H9 (cell line): ENCODE measurements around the gene JAG1. TPM values are rescaled to one million over a fixed set of nuclear protein-coding genes. Genes with fewer than 3 reads are reported as not detected.

Experiments
- DNase-seq: peaks from one replicate; pipeline ENCODE4 v3.0.0-alpha.2; 2017
- H2AFZ ChIP-seq: one replicate; pipeline ENCODE4 v1.6.1; 2013; ENCODE audit warnings: mild to moderate bottlenecking, low read length, control low read depth, moderate library complexity
- H2AK5ac ChIP-seq: 2 replicates; pipeline ENCODE4 v1.6.1; 2013; ENCODE audit warnings: low read length, control low read depth, mixed read lengths; ENCODE audit not compliant: insufficient read length
- H2BK120ac ChIP-seq: one replicate; pipeline ENCODE4 v1.6.1; 2013; ENCODE audit warnings: low read depth, mild to moderate bottlenecking, low read length, control low read depth, inconsistent platforms; ENCODE audit not compliant: poor library complexity, severe bottlenecking
- H2BK12ac ChIP-seq: 2 replicates; pipeline ENCODE4 v1.6.1; 2013; ENCODE audit warnings: low read length, control low read depth, mixed read lengths, low read depth; ENCODE audit not compliant: insufficient read length
- H2BK15ac ChIP-seq: 2 replicates; pipeline ENCODE4 v1.6.1; 2013; ENCODE audit warnings: low read depth, low read length, control low read depth
- H2BK20ac ChIP-seq: one replicate; pipeline ENCODE4 v1.6.1; 2013; ENCODE audit warnings: low read depth, mild to moderate bottlenecking, low read length, control low read depth, inconsistent platforms; ENCODE audit not compliant: poor library complexity, severe bottlenecking
- H2BK5ac ChIP-seq: 2 replicates; pipeline ENCODE4 v1.6.1; 2013; ENCODE audit warnings: low read length, control low read depth, mixed read lengths; ENCODE audit not compliant: insufficient read length
- H3K14ac ChIP-seq: 2 replicates; pipeline ENCODE4 v1.6.1; 2013; ENCODE audit warnings: low read length, control low read depth; ENCODE audit not compliant: insufficient read depth
- H3K18ac ChIP-seq: 2 replicates; pipeline ENCODE4 v1.6.1; 2013; ENCODE audit warnings: low read depth, mild to moderate bottlenecking, mixed read lengths, low read length, control low read depth; ENCODE audit not compliant: insufficient read length
- H3K23ac ChIP-seq: 2 replicates; pipeline ENCODE4 v1.6.1; 2013; ENCODE audit warnings: low read length, control low read depth, mixed read lengths, low read depth; ENCODE audit not compliant: insufficient read length
- H3K23me2 ChIP-seq: 2 replicates; pipeline ENCODE4 v1.6.1; 2013; ENCODE audit warnings: low read depth, mild to moderate bottlenecking, mixed read lengths, low read length, control low read depth; ENCODE audit not compliant: insufficient read length, poor library complexity, severe bottlenecking
- H3K27ac ChIP-seq: 2 replicates; pipeline ENCODE4 v1.5.1; 2013; ENCODE audit warnings: low read length, control low read depth, mixed read lengths, low read depth; ENCODE audit not compliant: insufficient read length
- H3K27me3 ChIP-seq: 2 replicates; pipeline ENCODE4 v1.6.1; 2013; ENCODE audit warnings: low read length, control low read depth, inconsistent platforms; ENCODE audit not compliant: insufficient read depth
- H3K4ac ChIP-seq: 2 replicates; pipeline ENCODE4 v1.6.1; 2013; ENCODE audit warnings: low read depth, mild to moderate bottlenecking, control low read depth, inconsistent platforms, low read length, moderate library complexity
- H3K4me1 ChIP-seq: 2 replicates; pipeline ENCODE4 v1.6.1; 2013; ENCODE audit warnings: low read length, control low read depth, inconsistent platforms; ENCODE audit not compliant: insufficient read depth
- H3K4me2 ChIP-seq: 2 replicates; pipeline ENCODE4 v1.6.1; 2013; ENCODE audit warnings: low read length, control low read depth, mixed read lengths; ENCODE audit not compliant: insufficient read length, insufficient read depth
- H3K56ac ChIP-seq: 2 replicates; pipeline ENCODE4 v1.6.1; 2013; ENCODE audit warnings: low read depth, mild to moderate bottlenecking, mixed read lengths, low read length, control low read depth; ENCODE audit not compliant: insufficient read length
- H3K79me1 ChIP-seq: 2 replicates; pipeline ENCODE4 v1.6.1; 2013; ENCODE audit warnings: low read depth, mild to moderate bottlenecking, moderate library complexity, low read length, control low read depth, inconsistent platforms; ENCODE audit not compliant: insufficient read depth, poor library complexity, severe bottlenecking
- H3K79me2 ChIP-seq: 2 replicates; pipeline ENCODE4 v1.6.1; 2013; ENCODE audit warnings: low read length, control low read depth, inconsistent platforms; ENCODE audit not compliant: insufficient read depth
- H3K9ac ChIP-seq: 2 replicates; pipeline ENCODE4 v1.6.1; 2013; ENCODE audit warnings: low read length, control low read depth, mixed read lengths; ENCODE audit not compliant: insufficient read length; ENCODE audit errors: extremely low read depth
- H3K9me3 ChIP-seq: one replicate; pipeline ENCODE4 v1.6.1; 2013; ENCODE audit warnings: low read depth, low read length, inconsistent platforms; ENCODE audit not compliant: control insufficient read depth
- H3T11ph ChIP-seq: one replicate; pipeline ENCODE4 v1.6.1; 2013; ENCODE audit warnings: mild to moderate bottlenecking, low read length, control low read depth, inconsistent platforms
- H4K20me1 ChIP-seq: one replicate; pipeline ENCODE4 v1.6.1; 2013; ENCODE audit not compliant: control insufficient read depth, insufficient read length, insufficient read depth
- H4K5ac ChIP-seq: 2 replicates; pipeline ENCODE4 v1.6.1; 2013; ENCODE audit warnings: low read depth, mild to moderate bottlenecking, mixed read lengths, low read length, control low read depth; ENCODE audit not compliant: insufficient read length
- H4K8ac ChIP-seq: replicated peaks from 2 replicates; pipeline ENCODE4 v1.6.1; 2013; ENCODE audit warnings: low read length, control low read depth, mixed read lengths, low read depth; ENCODE audit not compliant: insufficient read length
- H4K91ac ChIP-seq: 2 replicates; pipeline ENCODE4 v1.6.1; 2013; ENCODE audit warnings: low read depth, mild to moderate bottlenecking, moderate library complexity, mixed read lengths, low read length, control low read depth; ENCODE audit not compliant: insufficient read length
- H3K27ac Mint-ChIP-seq, 3 experiments: 2 replicates in 2 of 3; 3 replicates in 1 of 3; pipeline ENCODE4 v1.8.0; 2020 to 2021; ENCODE audit warnings: mixed read lengths in 3 of 3, mild to moderate bottlenecking in 1 of 3, moderate library complexity in 1 of 3
- H3K27me3 Mint-ChIP-seq: 2 replicates; pipeline ENCODE4 v1.8.0; 2021; ENCODE audit warnings: low read depth, mild to moderate bottlenecking, moderate library complexity, mixed read lengths
- H3K36me3 Mint-ChIP-seq, 3 experiments: 2 replicates in 2 of 3; 3 replicates in 1 of 3; pipeline ENCODE4 v1.8.0; 2020 to 2021; ENCODE audit warnings: low read depth in 3 of 3, mixed read lengths in 3 of 3; ENCODE audit not compliant: insufficient read depth in 1 of 3
- H3K4me1 Mint-ChIP-seq, 2 experiments: 2 replicates each; pipeline ENCODE4 v1.8.0; 2020; ENCODE audit warnings: mixed read lengths in 2 of 2
- H3K4me3 Mint-ChIP-seq, 2 experiments: 2 replicates in 1 of 2; 3 replicates in 1 of 2; pipeline ENCODE4 v1.8.0; 2020 to 2021; ENCODE audit warnings: mild to moderate bottlenecking in 2 of 2, mixed read lengths in 2 of 2, moderate library complexity in 1 of 2
- H3K9me3 Mint-ChIP-seq, 2 experiments: 2 replicates in 1 of 2; 3 replicates in 1 of 2; pipeline ENCODE4 v1.8.0; 2020; ENCODE audit warnings: mild to moderate bottlenecking in 2 of 2, mixed read lengths in 2 of 2, moderate library complexity in 1 of 2
- CTCF ChIP-seq: fragments of 200-600 bp; sonication (generic); conservative IDR thresholded peaks from 3 replicates; pipeline ENCODE4 v1.8.0; 2021; ENCODE audit warnings: antibody characterized with exemption, mild to moderate bottlenecking
- WGBS: extraction: QIAGEN DNeasy Blood & Tissue Kit; methylation state at CpG from one replicate; pipeline ENCODE4 v1.1.7; 2013; ENCODE audit warnings: missing lambda C conversion rate, low lambda C conversion rate, mixed read lengths; ENCODE audit not compliant: insufficient read length; ENCODE audit errors: extremely low coverage; 5-methylcytosine and 5-hydroxymethylcytosine counted together
- total RNA-seq: library from RNA; stranded (reverse); gene quantifications from 2 replicates; pipeline ENCODE4 v1.2.1, GENCODE V29; 2021

Gene JAG1
- total RNA-seq, 1 experiment from 2014 or later, result 58.1 TPM

GRCh38 chr20:10635476-10636208 lies 38.2 kb downstream of the JAG1 start:
- Histone ChIP-seq H3K4me2 (no peak overlapping the region), H2AK5ac (no peak overlapping the region), H2BK20ac (no peak overlapping the region), H4K5ac (no peak overlapping the region), H2BK120ac (no peak overlapping the region), H3T11ph (no peak overlapping the region), H3K79me2 (no peaks in the 10 kb centered on the region), H2BK5ac (no peak overlapping the region), H3K18ac (no peak overlapping the region), H3K9ac (no peak overlapping the region), H2AFZ (no peak overlapping the region), H3K27ac (no peak overlapping the region), H3K23ac (no peak overlapping the region), H4K91ac (no peak overlapping the region), H3K4me1 (peaks cover 10% of the 10 kb centered on the region; the same call in 1 of the 2 replicates), H2BK12ac (no peak overlapping the region), H3K56ac (no peak overlapping the region), H3K27me3 (no peaks in the 10 kb centered on the region), H2BK15ac (no peak overlapping the region), H4K8ac (no peak overlapping the region), H3K9me3 (no peaks in the 10 kb centered on the region), H3K14ac (no peak overlapping the region), H3K4ac (no peak overlapping the region), H3K79me1 (no peaks in the 10 kb centered on the region), H4K20me1 (no peaks in the 10 kb centered on the region), H3K23me2 (no peaks in the 10 kb centered on the region)
- no peak for TF ChIP-seq CTCF
- Mint-ChIP-seq H3K9me3 (no peaks in the 10 kb centered on the region), H3K27ac (0 out of 7 replicates have a peak overlapping the region, but pooled peaks of 1 of the 3 experiments have one; percentile 55), H3K27me3 (peaks cover 6% of the 10 kb centered on the region), H3K36me3 (peaks cover 20 to 37% (median 23%) of the 10 kb centered on the region in 3 experiments), H3K4me3 (no peak overlapping the region), H3K4me1 (peaks cover 85 to 88% of the 10 kb centered on the region in 2 experiments)
- no CpG with 5 or more reads among the region's 5 CpGs for WGBS
- no peak for DNase-seq
